A673 (cell line): ENCODE results near the gene JPH2. TPM values are rescaled to one million over a fixed set of nuclear protein-coding genes. Genes with fewer than 3 reads are reported as not detected.

Experiments used
- BruUV-seq: library from RNA; stranded (reverse); fragments of 400-500 nt; replicated peaks from 2 replicates; lab custom pipeline; 2021; lab: Mats Ljungman, UMichigan
- CTCF ChIA-PET: fragments of 300-600 bp; sonication (Branson Sonifier 250); formaldehyde crosslinking; loops from one replicate; lab custom pipeline; 2022; ENCODE audit warnings: antibody characterized with exemption; lab: Charles Lee
- POLR2A ChIA-PET: fragments of 300-600 bp; sonication (Branson Sonifier 250); formaldehyde crosslinking; loops from one replicate; lab custom pipeline; 2022; ENCODE audit warnings: antibody characterized with exemption; ENCODE audit not compliant: low non-redundant PET; lab: Charles Lee
- DNase-seq: peaks from one replicate; pipeline ENCODE4 v3.0.0-alpha.2; 2015; ENCODE audit warnings: low spot score
- H3K27ac ChIP-seq: fragments of 200-600 bp; sonication (generic); 2 replicates; pipeline ENCODE4 v1.5.1; 2016; ENCODE audit warnings: mixed run types, low read depth, mild to moderate bottlenecking, mixed read lengths, antibody characterized with exemption, low read length; ENCODE audit not compliant: poor library complexity, severe bottlenecking
- H3K27me3 ChIP-seq: fragments of 200-600 bp; sonication (generic); replicated peaks from 2 replicates; pipeline ENCODE4 v1.6.1; 2017; ENCODE audit warnings: mixed run types, low read depth, mild to moderate bottlenecking, mixed read lengths, antibody characterized with exemption, low read length; ENCODE audit not compliant: insufficient read depth, poor library complexity
- H3K36me3 ChIP-seq: fragments of 200-600 bp; sonication (generic); 2 replicates; pipeline ENCODE4 v1.6.1; 2016; ENCODE audit warnings: mixed run types, mild to moderate bottlenecking, mixed read lengths, antibody characterized with exemption, low read length; ENCODE audit not compliant: insufficient read depth, poor library complexity, severe bottlenecking
- H3K4me1 ChIP-seq: fragments of 200-600 bp; sonication (generic); 2 replicates; pipeline ENCODE4 v1.6.1; 2017; ENCODE audit warnings: mixed run types, mild to moderate bottlenecking, mixed read lengths, antibody characterized with exemption, low read length; ENCODE audit not compliant: insufficient read depth, poor library complexity, severe bottlenecking
- H3K4me3 ChIP-seq: fragments of 200-600 bp; sonication (generic); 2 replicates; pipeline ENCODE4 v1.5.1; 2016; ENCODE audit warnings: low read depth, mixed run types, mild to moderate bottlenecking, mixed read lengths, low read length; ENCODE audit not compliant: poor library complexity, severe bottlenecking
- H3K9me3 ChIP-seq: fragments of 200-600 bp; sonication (generic); 2 replicates; pipeline ENCODE4 v1.6.1; 2016; ENCODE audit warnings: mixed run types, low read depth, mild to moderate bottlenecking, mixed read lengths, antibody characterized with exemption, low read length; ENCODE audit not compliant: poor library complexity, severe bottlenecking
- EZH2 ChIP-seq: fragments of 200-600 bp; sonication (generic); IDR thresholded peaks from 2 replicates; pipeline ENCODE4 v1.6.1; 2017; ENCODE audit warnings: borderline replicate concordance, low read depth, mild to moderate bottlenecking, mixed read lengths, antibody characterized with exemption, low read length; ENCODE audit not compliant: poor library complexity, severe bottlenecking
- intact Hi-C: fragments of 100-400 bp; cut with micrococcal nuclease; formaldehyde crosslinking; loops from one replicate; pipeline ENCODE4 v1.10.0; 2022; ENCODE audit not compliant: unreplicated experiment
- total RNA-seq: library from RNA; stranded (reverse); gene quantifications from 2 replicates; pipeline ENCODE4 v1.2.3, GENCODE V29; 2021
- TF ChIP-seq, protein P1 (sequence below): fragments of 300-800, 200-600 bp; sonication (generic); conservative IDR thresholded peaks from 2 replicates; pipeline ENCODE4 v1.5.1; 2017; ENCODE audit warnings: low read depth, mild to moderate bottlenecking, antibody characterized with exemption, low read length, moderate library complexity, mixed read lengths

JPH2 gene
- total RNA-seq, 1 experiment from 2014 or later, result 1.1 TPM

DNA sequence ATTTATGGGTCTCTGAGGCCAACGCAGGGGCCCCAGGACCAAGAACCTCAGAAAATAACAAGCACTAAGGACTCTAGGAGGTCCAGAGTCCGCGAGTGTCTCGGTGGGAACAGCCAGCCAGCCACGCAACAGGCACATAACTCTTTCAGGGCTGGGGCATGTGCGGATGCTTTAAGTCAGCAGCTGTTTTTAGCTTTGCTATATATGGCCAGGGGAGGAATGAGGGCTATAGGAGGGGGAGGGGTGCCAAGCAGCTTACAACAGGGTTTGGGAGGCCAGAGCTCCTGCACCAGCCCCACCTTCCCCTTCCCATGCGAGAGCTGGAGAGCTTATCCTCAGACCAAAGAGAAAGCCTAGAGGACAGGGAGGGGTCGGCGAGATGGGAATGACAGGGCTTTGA lies 6.2 kb downstream of the JPH2 start:
- ChIA-PET CTCF (no interaction called here), POLR2A (no interaction called here)
- Histone ChIP-seq H3K4me1 (no peaks in the 10 kb centered on the region), H3K4me3 (no peak overlapping the region), H3K27me3 (no peaks in the 10 kb centered on the region), H3K27ac (no peak overlapping the region), H3K36me3 (no peaks in the 10 kb centered on the region), H3K9me3 (no peaks in the 10 kb centered on the region)
- DNase-seq, result no peak
- BruUV-seq, result no TSS peak
- intact Hi-C loops, result loop anchor here (10.0 kb wide), 1 partner anchor 436 kb away; no protein-coding TSS in a partner anchor
- TF ChIP-seq EZH2, result no peak
- TF ChIP-seq, protein P1, sequence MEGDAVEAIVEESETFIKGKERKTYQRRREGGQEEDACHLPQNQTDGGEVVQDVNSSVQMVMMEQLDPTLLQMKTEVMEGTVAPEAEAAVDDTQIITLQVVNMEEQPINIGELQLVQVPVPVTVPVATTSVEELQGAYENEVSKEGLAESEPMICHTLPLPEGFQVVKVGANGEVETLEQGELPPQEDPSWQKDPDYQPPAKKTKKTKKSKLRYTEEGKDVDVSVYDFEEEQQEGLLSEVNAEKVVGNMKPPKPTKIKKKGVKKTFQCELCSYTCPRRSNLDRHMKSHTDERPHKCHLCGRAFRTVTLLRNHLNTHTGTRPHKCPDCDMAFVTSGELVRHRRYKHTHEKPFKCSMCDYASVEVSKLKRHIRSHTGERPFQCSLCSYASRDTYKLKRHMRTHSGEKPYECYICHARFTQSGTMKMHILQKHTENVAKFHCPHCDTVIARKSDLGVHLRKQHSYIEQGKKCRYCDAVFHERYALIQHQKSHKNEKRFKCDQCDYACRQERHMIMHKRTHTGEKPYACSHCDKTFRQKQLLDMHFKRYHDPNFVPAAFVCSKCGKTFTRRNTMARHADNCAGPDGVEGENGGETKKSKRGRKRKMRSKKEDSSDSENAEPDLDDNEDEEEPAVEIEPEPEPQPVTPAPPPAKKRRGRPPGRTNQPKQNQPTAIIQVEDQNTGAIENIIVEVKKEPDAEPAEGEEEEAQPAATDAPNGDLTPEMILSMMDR, result no peak

DNA sequence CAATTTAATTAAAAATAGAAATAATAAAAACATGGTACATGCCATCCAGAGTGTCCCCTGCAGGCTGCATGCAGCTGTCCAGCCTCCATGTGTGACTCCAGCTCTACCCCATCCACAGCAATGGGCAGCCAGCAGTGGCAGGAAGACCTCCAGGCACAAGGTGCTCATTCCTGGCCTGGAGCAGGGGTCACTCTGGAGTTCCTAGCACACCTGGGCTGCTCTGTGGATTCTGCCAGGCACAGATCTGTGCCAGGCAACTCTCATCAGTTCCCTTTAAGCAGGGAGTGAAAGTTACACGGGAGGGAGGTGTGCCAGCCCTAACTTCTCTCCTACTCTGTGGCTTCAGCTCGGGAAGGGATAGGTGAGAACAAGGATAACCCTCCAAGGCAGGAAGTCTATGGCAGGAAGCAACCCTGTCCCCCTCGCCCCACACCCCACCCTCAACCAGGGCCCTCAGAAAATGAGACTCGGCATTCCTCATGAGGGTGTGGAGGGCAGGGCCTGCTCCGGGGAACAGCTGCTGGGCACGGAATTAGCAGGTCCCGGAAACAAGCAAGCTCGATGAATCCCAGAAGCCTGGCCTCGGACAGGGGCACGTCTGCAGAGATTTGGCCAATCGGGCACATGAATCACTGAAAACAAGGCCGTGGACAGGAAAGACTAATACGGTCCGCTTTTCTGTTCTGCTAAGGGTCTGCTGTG lies 10.0 kb downstream of the JPH2 start:
- Histone ChIP-seq H3K36me3 (no peaks in the 10 kb centered on the region), H3K27ac (no peak overlapping the region), H3K4me1 (no peaks in the 10 kb centered on the region), H3K9me3 (no peaks in the 10 kb centered on the region), H3K27me3 (no peaks in the 10 kb centered on the region), H3K4me3 (no peak overlapping the region)
- TF ChIP-seq EZH2, result no peak
- TF ChIP-seq, protein P1, result no peak
- POLR2A ChIA-PET, result interaction anchor here (0.8 kb wide), 1 partner anchor 13 kb away, joined by 3 read pairs; no protein-coding TSS in a partner anchor
- intact Hi-C loops, result no loop called here
- CTCF ChIA-PET, result interaction anchor here (1.4 kb wide), 1 partner anchor 61 kb away, joined by 3 read pairs; no protein-coding TSS in a partner anchor
- no peak for DNase-seq
- no TSS peak for BruUV-seq

DNA sequence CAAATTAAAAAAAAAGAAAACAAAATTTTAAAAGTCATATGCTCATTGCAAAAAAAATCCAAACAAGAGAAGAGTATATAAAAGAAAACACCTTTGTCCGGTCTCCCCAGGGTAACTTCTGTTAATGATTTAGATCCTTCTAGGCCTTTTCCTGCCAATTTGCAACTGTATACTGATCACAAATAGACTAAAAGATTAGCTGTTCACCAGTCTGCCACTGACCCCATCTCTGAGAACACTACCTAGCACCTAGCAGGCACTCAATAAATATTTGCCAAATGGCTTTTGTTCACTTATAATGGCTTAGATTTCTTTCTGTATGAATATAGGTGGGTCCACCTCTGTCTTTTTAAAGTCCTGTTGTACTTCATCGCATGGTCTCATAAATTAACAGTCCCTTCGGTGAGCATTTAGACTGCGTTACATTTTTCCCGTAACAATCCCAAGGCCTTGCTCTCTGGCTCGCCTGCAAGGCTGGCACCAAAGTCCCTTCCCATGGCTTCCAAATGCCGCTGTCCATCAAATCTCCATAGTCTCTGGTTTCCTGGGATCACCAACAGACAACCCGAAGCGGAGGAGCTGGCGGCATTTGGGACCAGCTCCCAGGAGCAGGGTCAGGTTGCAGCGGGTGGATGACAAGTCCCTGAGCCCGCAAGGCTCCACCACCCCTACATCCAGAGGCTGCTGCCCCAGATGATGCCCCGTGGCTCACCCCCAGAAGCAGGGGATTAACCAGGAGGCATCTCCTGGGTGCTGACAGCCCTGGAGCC lies 11.8 kb downstream of the JPH2 start:
- no peaks in the 10 kb centered on the region for H3K9me3 ChIP-seq
- POLR2A ChIA-PET, result no interaction called here
- BruUV-seq, result no TSS peak
- peaks cover 14% of the 10 kb centered on the region for H3K4me1 ChIP-seq
- H3K4me3 ChIP-seq, result no peak overlapping the region
- no peaks in the 10 kb centered on the region for H3K27me3 ChIP-seq
- H3K27ac ChIP-seq, result no peak overlapping the region
- no peak for DNase-seq
- CTCF ChIA-PET, result no interaction called here
- TF ChIP-seq, protein P1, result no peak
- intact Hi-C loops, result no loop called here
- no peaks in the 10 kb centered on the region for H3K36me3 ChIP-seq
